Dermis microvascular lymphatic vessel endothelial cell (primary cell): ENCODE results near the gene PYGB. TPM values are rescaled to one million over a fixed set of nuclear protein-coding genes. Genes with fewer than 3 reads are reported as not detected.
A peak's percentile ranks its signal among the peaks of the same experiment; 100 is the strongest.
"Not testable (repeated sequence)": the region's sequence is repeated elsewhere in the genome, so short reads cannot be mapped to it uniquely, and the experiment has no call there.

Experiments used
- DNase-seq, 2 donors: peaks; one replicate each; pipeline versions ENCODE4 v3.0.0 to v3.0.0-alpha.2; 2010; ENCODE audit warnings: low read depth in 2 of 2
- total RNA-seq: library from RNA; depleted of rRNA; stranded (reverse); fragments of >200 nt; gene quantifications from 2 replicates; pipeline ENCODE4 v1.2.1, GENCODE V29; 2014

The PYGB gene
- total RNA-seq, 1 donor from 2014 or later, result 81.9 TPM

GRCh38 chr20:25295386-25296093, 47.7 kb downstream of the PYGB start:
- no peak for DNase-seq

- DNase-seq, result peak in 1 of 2 donors; percentile 16
Observed at GRCh38 chr20:25296094-25297093, 48.5 kb downstream of the PYGB start.

- no peak for DNase-seq
Observed at GRCh38 chr20:25297141-25297905, 49.4 kb downstream of the PYGB start.

- DNase-seq, result no peak
Observed at GRCh38 chr20:25299806-25300205, 51.9 kb downstream of the PYGB start.

GRCh38 chr20:25300496-25301170, 52.7 kb downstream of the PYGB start:
- no peak for DNase-seq

- DNase-seq, result no peak
Observed at GRCh38 chr20:25301357-25301920, 53.6 kb downstream of the PYGB start.

- no peak for DNase-seq
Observed at GRCh38 chr20:25302596-25302995, 54.7 kb downstream of the PYGB start.

GRCh38 chr20:25303292-25304024, 55.6 kb downstream of the PYGB start:
- no peak for DNase-seq

- no peak for DNase-seq
Observed at GRCh38 chr20:25304025-25304549, 56.2 kb downstream of the PYGB start.

GRCh38 chr20:25306991-25307903, 59.4 kb downstream of the PYGB start:
- DNase-seq, result no peak

GRCh38 chr20:25308083-25308491, 60.2 kb downstream of the PYGB start:
- no peak for DNase-seq

- peak in 1 of 2 donors; percentile 39 for DNase-seq
Observed at GRCh38 chr20:25308671-25309394, 60.9 kb downstream of the PYGB start.

- peak in 1 of 2 donors; percentile 67 for DNase-seq
Observed at GRCh38 chr20:25309395-25310267, 61.7 kb downstream of the PYGB start.

GRCh38 chr20:25310268-25310920, 62.5 kb downstream of the PYGB start:
- peak; percentile 83 to 92 for DNase-seq

GRCh38 chr20:25310921-25311728, 63.2 kb downstream of the PYGB start:
- no peak for DNase-seq

- DNase-seq, result not testable (repeated sequence)
Observed at GRCh38 chr20:25312716-25313115, 64.8 kb downstream of the PYGB start.
